Loucy (cell line): ENCODE data around the gene SBK3.

Experiments used
- H2AFZ ChIP-seq: fragments of 200-600 bp; sonication (generic); 2 replicates; pipeline ENCODE4 v1.6.0; 2016; ENCODE audit warnings: antibody characterized with exemption, mild to moderate bottlenecking, low read length, moderate library complexity
- H3F3A ChIP-seq: fragments of 200-600 bp; 2 replicates; pipeline ENCODE4 v1.6.0; 2016; ENCODE audit warnings: antibody characterized with exemption, low read depth, mild to moderate bottlenecking
- H3K27me3 ChIP-seq: fragments of 200-600 bp; sonication (generic); 2 replicates; pipeline ENCODE4 v1.6.1; 2014; ENCODE audit warnings: low read length, mild to moderate bottlenecking; ENCODE audit not compliant: insufficient read depth, poor library complexity, severe bottlenecking
- H3K36me3 ChIP-seq: fragments of 200-600 bp; sonication (generic); 2 replicates; pipeline ENCODE4 v1.6.1; 2016; ENCODE audit warnings: low read length; ENCODE audit not compliant: insufficient read depth
- H3K4me1 ChIP-seq: fragments of 200-600 bp; sonication (generic); 2 replicates; pipeline ENCODE4 v1.5.1; 2014; ENCODE audit warnings: low read length, mild to moderate bottlenecking; ENCODE audit not compliant: insufficient read depth, poor library complexity, severe bottlenecking
- H3K4me2 ChIP-seq: fragments of 200-600 bp; sonication (generic); 2 replicates; pipeline ENCODE4 v1.6.0; 2014; ENCODE audit warnings: antibody characterized with exemption, low read length, low read depth, mild to moderate bottlenecking; ENCODE audit not compliant: poor library complexity, severe bottlenecking
- H3K4me3 ChIP-seq: fragments of 200-600 bp; sonication (generic); 2 replicates; pipeline ENCODE4 v1.5.1; 2014; ENCODE audit warnings: low read length, mild to moderate bottlenecking, mixed read lengths; ENCODE audit not compliant: poor library complexity, severe bottlenecking
- H3K79me2 ChIP-seq: fragments of 200-600 bp; sonication (generic); 2 replicates; pipeline ENCODE4 v1.6.1; 2014; ENCODE audit warnings: low read length; ENCODE audit not compliant: insufficient read depth
- H3K9ac ChIP-seq: fragments of 200-600 bp; sonication (generic); 2 replicates; pipeline ENCODE4 v1.6.0; 2014; ENCODE audit warnings: mild to moderate bottlenecking, low read depth, low read length, moderate library complexity; ENCODE audit not compliant: poor library complexity, severe bottlenecking
- H3K9me2 ChIP-seq: fragments of 200-600 bp; sonication (generic); replicated peaks from 2 replicates; pipeline ENCODE4 v1.6.1; 2016; ENCODE audit warnings: low read depth, low read length, mixed read lengths
- H3K9me3 ChIP-seq: fragments of 200-600 bp; sonication (generic); 2 replicates; pipeline ENCODE4 v1.6.1; 2014; ENCODE audit warnings: mild to moderate bottlenecking, antibody characterized with exemption, low read length, low read depth; ENCODE audit not compliant: insufficient read depth
- H4K20me1 ChIP-seq: fragments of 200-600 bp; sonication (generic); 2 replicates; pipeline ENCODE4 v1.6.0; 2014; ENCODE audit warnings: antibody characterized with exemption, low read length, mild to moderate bottlenecking; ENCODE audit not compliant: insufficient read depth, poor library complexity, severe bottlenecking
- CTCF ChIP-seq: fragments of 200-600 bp; sonication (generic); conservative IDR thresholded peaks from 2 replicates; pipeline ENCODE4 v1.5.1; 2014; ENCODE audit warnings: mild to moderate bottlenecking, antibody characterized with exemption, low read length
- EZH2phosphoT487 ChIP-seq: fragments of 200-600 bp; IDR thresholded peaks from 2 replicates; pipeline ENCODE4 v1.6.1; 2018; ENCODE audit warnings: antibody characterized with exemption, mild to moderate bottlenecking, moderate library complexity, borderline replicate concordance

SBK3 gene

DNA sequence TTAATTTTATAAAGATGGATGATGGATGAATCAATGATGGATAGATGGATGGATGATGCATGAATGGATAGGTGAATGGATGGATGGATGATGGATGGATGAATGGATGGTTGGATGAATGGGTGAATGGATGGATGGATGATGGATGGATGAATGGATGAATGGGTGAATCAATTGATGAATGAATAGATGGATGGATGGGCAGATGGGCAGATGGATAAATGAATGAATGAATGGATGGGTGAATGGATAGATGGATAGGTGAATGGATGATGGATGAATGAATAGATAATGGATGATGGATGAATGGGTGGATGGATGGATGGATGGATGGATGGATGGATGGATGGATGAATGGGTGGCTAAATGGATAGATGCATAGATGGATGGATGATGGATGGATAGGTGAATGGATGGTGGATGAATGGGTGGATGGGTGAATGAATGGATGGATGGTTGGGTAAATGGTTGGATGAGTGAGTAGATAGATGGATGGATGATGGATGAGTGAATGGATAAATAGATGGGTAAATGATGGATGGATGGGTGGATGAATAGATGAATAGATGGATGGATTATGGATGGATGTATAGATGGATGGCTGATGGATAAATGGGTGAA is 22.5 kb upstream of the SBK3 start:
- Histone ChIP-seq H3K9me2 (no peaks in the 10 kb centered on the region), H2AFZ (no peak overlapping the region), H3K4me3 (no peak overlapping the region), H4K20me1 (no peaks in the 10 kb centered on the region), H3K9ac (no peak overlapping the region), H3K4me2 (no peak overlapping the region), H3K4me1 (no peaks in the 10 kb centered on the region), H3F3A (no peaks in the 10 kb centered on the region), H3K9me3 (no peaks in the 10 kb centered on the region), H3K36me3 (no peaks in the 10 kb centered on the region), H3K27me3 (no peaks in the 10 kb centered on the region), H3K79me2 (no peaks in the 10 kb centered on the region)
- TF ChIP-seq CTCF (no peak), EZH2phosphoT487 (no peak)

DNA sequence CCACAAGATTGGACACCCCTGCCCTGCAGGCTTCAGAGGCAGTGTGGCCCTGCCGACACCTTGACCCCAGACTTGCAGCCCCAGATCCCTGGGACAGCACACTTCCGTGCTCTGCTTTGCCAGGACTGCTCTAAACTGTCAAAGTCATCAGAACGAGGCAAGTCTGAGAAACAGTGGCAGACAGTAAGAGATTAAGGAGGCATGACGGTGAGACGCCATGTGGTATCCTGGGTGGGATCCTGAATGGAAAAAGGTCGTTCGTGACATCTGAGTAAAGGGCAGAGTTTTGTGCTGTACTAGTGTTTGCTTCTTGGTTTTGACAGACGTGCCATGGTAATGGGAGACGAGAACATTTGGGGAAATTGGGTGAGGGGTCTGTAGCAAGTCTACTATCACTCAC is 21.5 kb upstream of the SBK3 start:
- H3K79me2 ChIP-seq = no peaks in the 10 kb centered on the region
- H3K4me3 ChIP-seq = no peak overlapping the region
- no peak overlapping the region for H2AFZ ChIP-seq
- H4K20me1 ChIP-seq = no peaks in the 10 kb centered on the region
- no peaks in the 10 kb centered on the region for H3K27me3 ChIP-seq
- H3K9me2 ChIP-seq = no peaks in the 10 kb centered on the region
- no peaks in the 10 kb centered on the region for H3K36me3 ChIP-seq
- no peak overlapping the region for H3K9ac ChIP-seq
- TF ChIP-seq EZH2phosphoT487 (no peak), CTCF (no peak)
- H3K9me3 ChIP-seq = no peaks in the 10 kb centered on the region
- H3K4me1 ChIP-seq = no peaks in the 10 kb centered on the region
- no peaks in the 10 kb centered on the region for H3F3A ChIP-seq
- H3K4me2 ChIP-seq = no peak overlapping the region

GRCh38 chr19:55563261-55563690 is 17.9 kb upstream of the SBK3 start:
- H3K4me1 ChIP-seq = no peaks in the 10 kb centered on the region
- no peak for TF ChIP-seq EZH2phosphoT487
- no peak for TF ChIP-seq CTCF
- H3K79me2 ChIP-seq = no peaks in the 10 kb centered on the region
- no peak overlapping the region for H2AFZ ChIP-seq
- no peak overlapping the region for H3K9ac ChIP-seq
- no peak overlapping the region for H3K4me3 ChIP-seq
- no peaks in the 10 kb centered on the region for H3K9me3 ChIP-seq
- H3K36me3 ChIP-seq = no peaks in the 10 kb centered on the region
- H3K27me3 ChIP-seq = no peaks in the 10 kb centered on the region
- H3K4me2 ChIP-seq = no peak overlapping the region
- H4K20me1 ChIP-seq = no peaks in the 10 kb centered on the region
- H3K9me2 ChIP-seq = no peaks in the 10 kb centered on the region
- H3F3A ChIP-seq = no peaks in the 10 kb centered on the region
